Measurements from ENCODE around the gene ZNF337. TPM values are rescaled to one million over a fixed set of nuclear protein-coding genes. Genes with fewer than 3 reads are reported as not detected.
A peak's percentile ranks its signal among the peaks of the same experiment; 100 is the strongest.

ZNF337 gene
- total and polyA plus RNA-seq, 2 of the 13 experiments (the other 11 are each of a cell fraction or from before 2014, with no cell fraction given) = 17.0 to 19.6 TPM

DNA sequence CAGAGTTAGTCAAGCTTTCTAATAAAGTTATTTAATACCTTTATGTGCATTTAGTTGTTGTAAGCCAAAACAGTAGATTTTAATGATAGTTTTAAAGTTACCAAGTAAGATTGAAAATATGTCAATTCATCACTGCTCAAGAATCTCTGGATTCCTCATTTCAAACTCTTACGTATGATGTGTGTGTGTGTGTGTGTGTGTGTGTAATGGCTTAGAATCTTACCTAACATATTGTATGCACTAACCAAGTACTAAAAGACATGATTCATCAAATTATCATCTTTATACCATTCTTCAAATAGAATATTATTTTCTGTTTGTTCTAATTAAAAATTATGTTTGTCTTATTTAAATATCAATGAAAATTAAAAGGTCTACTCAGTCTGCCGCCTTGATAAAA lies 41.5 kb upstream of the ZNF337 start:
- BruUV-seq (replicated peaks) = no TSS peak
- no peaks in the 10 kb centered on the region for H4K20me1 ChIP-seq (ENCODE audit: insufficient read depth, low read length)
- no peaks in the 10 kb centered on the region for H3K79me2 ChIP-seq (ENCODE audit: insufficient read depth, low read length)
- in situ Hi-C loops (cut with HindIII; ENCODE audit: extremely low pct_ligation_motif_present, low pct_unique_long_range_greater_than_20kb) (no loop called here), intact Hi-C loops (cut with micrococcal nuclease; ENCODE audit: unreplicated experiment) (no loop called here)
- no peak overlapping the region for H3K4me2 ChIP-seq (ENCODE audit: low read depth, low read length)
- no peak overlapping the region for H3K27ac ChIP-seq (ENCODE audit: extremely low read length, insufficient read depth, low read length)
- H3K9ac ChIP-seq (ENCODE audit: insufficient read depth, low read depth, low read length) = no peak overlapping the region
- H3K4me3 ChIP-seq (replicated peaks in 1 of 3; ENCODE audit: insufficient read depth in 1 of 3, low read depth in 2 of 3, low read length in 3 of 3) = no peak overlapping the region
- H3K36me3 ChIP-seq (replicated peaks in 1 of 2; ENCODE audit: control insufficient read depth in 1 of 2, insufficient read depth in 2 of 2, low read length in 2 of 2) = no peaks in the 10 kb centered on the region
- no peaks in the 10 kb centered on the region for H3K27me3 ChIP-seq (ENCODE audit: control insufficient read depth in 1 of 2, insufficient read depth in 2 of 2, low read length in 2 of 2)
- H3K9me3 ChIP-seq (ENCODE audit: low read length) = no peaks in the 10 kb centered on the region
- 96% methylated on average over 2 of the region's 2 CpGs for WGBS (ENCODE audit: low lambda C conversion rate)
- ChIA-PET POLR2A (no interaction called here), CTCF (ENCODE audit: low intra/inter-chr PET ratio, low total read pairs) (no interaction called here)
- H2AFZ ChIP-seq (ENCODE audit: low read length) = no peak overlapping the region
- no peaks in the 10 kb centered on the region for H3K4me1 ChIP-seq (ENCODE audit: insufficient read depth, low read length)
- FAIRE-seq (no peak), DNase-seq (ENCODE audit: low spot score) (no peak), ATAC-seq (no peak)
- TF ChIP-seq MAFK (conservative IDR thresholded peaks at IDR 0.05 in 1 of 2, IDR thresholded peaks at IDR 0.05 in 1 of 2; ENCODE audit: low read length in 2 of 2) = peak; percentile 16 to 43; a peak in 2 of 4 replicates
- no peak for TF ChIP-seq SCMH1 (CRISPR knock-in tag; IDR thresholded peaks at IDR 0.05; ENCODE audit: borderline replicate concordance)
- TF ChIP-seq MAFF (IDR thresholded peaks at IDR 0.05; ENCODE audit: low read depth, low read length) = peak; percentile 16; the same call in 1 of the 2 replicates

DNA sequence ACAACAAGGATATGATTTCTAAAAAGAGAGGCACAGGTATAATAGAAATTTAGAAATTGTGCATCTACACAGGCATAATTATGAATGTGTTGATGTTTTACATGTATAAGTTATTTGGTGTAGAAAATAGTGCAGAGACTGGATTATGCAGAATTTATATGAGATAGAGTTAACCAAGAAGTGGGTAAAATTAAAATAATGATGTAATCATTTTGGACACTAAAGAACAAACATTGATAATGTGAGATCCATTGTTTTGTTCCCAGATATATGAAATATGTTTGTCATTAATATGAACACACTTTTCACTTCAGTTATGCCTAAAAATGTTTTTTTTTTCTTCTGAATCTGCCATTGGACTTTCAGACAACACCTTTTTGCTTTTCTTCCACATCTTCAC lies 37.2 kb upstream of the ZNF337 start:
- Histone ChIP-seq H3K79me2 (ENCODE audit: insufficient read depth, low read length) (no peaks in the 10 kb centered on the region), H3K4me2 (ENCODE audit: low read depth, low read length) (no peak overlapping the region), H3K27me3 (ENCODE audit: control insufficient read depth in 1 of 2, insufficient read depth in 2 of 2, low read length in 2 of 2) (no peaks in the 10 kb centered on the region), H4K20me1 (ENCODE audit: insufficient read depth, low read length) (no peaks in the 10 kb centered on the region), H3K4me1 (ENCODE audit: insufficient read depth, low read length) (no peaks in the 10 kb centered on the region), H3K36me3 (replicated peaks in 1 of 2; ENCODE audit: control insufficient read depth in 1 of 2, insufficient read depth in 2 of 2, low read length in 2 of 2) (no peaks in the 10 kb centered on the region), H3K27ac (ENCODE audit: extremely low read length, insufficient read depth, low read length) (no peak overlapping the region), H3K9ac (ENCODE audit: insufficient read depth, low read depth, low read length) (no peak overlapping the region), H2AFZ (ENCODE audit: low read length) (no peak overlapping the region), H3K4me3 (replicated peaks in 1 of 3; ENCODE audit: insufficient read depth in 1 of 3, low read depth in 2 of 3, low read length in 3 of 3) (no peak overlapping the region), H3K9me3 (ENCODE audit: low read length) (no peaks in the 10 kb centered on the region)
- ATAC-seq = no peak
- no peak for DNase-seq (ENCODE audit: low spot score)
- FAIRE-seq = no peak
- ChIA-PET CTCF (ENCODE audit: low intra/inter-chr PET ratio, low total read pairs) (no interaction called here), POLR2A (no interaction called here)
- intact Hi-C loops (cut with micrococcal nuclease; ENCODE audit: unreplicated experiment) = no loop called here
- in situ Hi-C loops (cut with HindIII; ENCODE audit: extremely low pct_ligation_motif_present, low pct_unique_long_range_greater_than_20kb) = no loop called here
- no peak for TF ChIP-seq ZNF629 (CRISPR knock-in tag; conservative IDR thresholded peaks at IDR 0.05)
- peak; percentile 97 for TF ChIP-seq ATF7 (IDR thresholded peaks at IDR 0.05)
- no peak for TF ChIP-seq ATF7 (CRISPR knock-in tag; IDR thresholded peaks at IDR 0.05)
- no peak for TF ChIP-seq FOXJ3 (CRISPR knock-in tag; IDR thresholded peaks at IDR 0.05; ENCODE audit: borderline replicate concordance)
- no TSS peak for BruUV-seq (replicated peaks)
